A549 (cell line): Measurements from ENCODE around the gene FBXO28.

Experiments
- CBX2 ChIP-seq: fragments of 200-600 bp; sonication (generic); IDR thresholded peaks from 2 replicates; pipeline ENCODE4 v1.6.1; 2016; ENCODE audit warnings: low read depth, mild to moderate bottlenecking, borderline replicate concordance
- CHD2 ChIP-seq: fragments of 150-350 bp; IDR thresholded peaks from 2 replicates; pipeline ENCODE4 v1.6.1; 2014; ENCODE audit warnings: low read length; ENCODE audit not compliant: partially characterized antibody
- EP300 ChIP-seq, 2 experiments: fragments of >200 bp; sonication (Bioruptor Twin); formaldehyde crosslinking; IDR thresholded peaks; 2 replicates in 1 of 2; 3 replicates in 1 of 2; pipeline ENCODE4 v1.6.1; 2016 to 2017
- POLR2A ChIP-seq: IDR thresholded peaks from 2 replicates; pipeline ENCODE4 v1.6.1; 2012; ENCODE audit warnings: mild to moderate bottlenecking, low read length
- POLR2AphosphoS2 ChIP-seq: conservative IDR thresholded peaks from 2 replicates; pipeline ENCODE4 v1.6.1; 2012; ENCODE audit warnings: low read length, improper control_type of control experiment, inconsistent platforms
- USF2 ChIP-seq: fragments of 450-650 bp; IDR thresholded peaks from 2 replicates; pipeline ENCODE4 v1.6.1; 2014; ENCODE audit warnings: antibody characterized with exemption
- ZC3H11A ChIP-seq: fragments of 450-650 bp; IDR thresholded peaks from 2 replicates; pipeline ENCODE4 v1.6.1; 2014; ENCODE audit warnings: antibody characterized with exemption, mild to moderate bottlenecking

- no peak for TF ChIP-seq USF2
- TF ChIP-seq POLR2AphosphoS2: no peak
- no peak for TF ChIP-seq CHD2
- no peak for TF ChIP-seq ZC3H11A
- TF ChIP-seq EP300 (IDR thresholded peaks at IDR 0.05): no peak
- no peak for TF ChIP-seq CBX2
- TF ChIP-seq POLR2A: no peak
These were observed 6.7 kb upstream of the FBXO28 start for GRCh38 chr1:224107282-224107625.
